ENCODE results near the gene GTF2B.

- TF ChIP-seq CTCF (IDR thresholded peaks at IDR 0.05) (no peak), POLR2A (IDR thresholded peaks at IDR 0.05) (no peak), POLR2AphosphoS5 (IDR thresholded peaks at IDR 0.05) (no peak)
These were observed 19.8 kb upstream of the GTF2B start for GRCh38 chr1:88911161-88911560.
